ENCODE results near the gene ATP6V1B1. TPM values are rescaled to one million over a fixed set of nuclear protein-coding genes. Genes with fewer than 3 reads are reported as not detected.

The ATP6V1B1 gene
- total and polyA plus RNA-seq, 9 of the 15 experiments (the other 6 are each of a cell fraction or from before 2014, with no cell fraction given): not detected

- no peak for TF ChIP-seq MXI1 (IDR thresholded peaks at IDR 0.05; ENCODE audit: low read depth, low read length)
- TF ChIP-seq CTCF (IDR thresholded peaks at IDR 0.05 in 2 of 3, conservative IDR thresholded peaks at IDR 0.05 in 1 of 3; ENCODE audit: insufficient read depth in 2 of 3, low read depth in 1 of 3, low read length in 3 of 3): peak; percentile 57 to 94 (median 87)
- TF ChIP-seq ZNF175 (CRISPR knock-in tag; IDR thresholded peaks at IDR 0.05; ENCODE audit: low read depth): no peak
- TF ChIP-seq ETV6 (IDR thresholded peaks at IDR 0.05; ENCODE audit: borderline replicate concordance in 1 of 2, low read depth in 2 of 2, low read length in 1 of 2): no peak
- TF ChIP-seq ETV6 (CRISPR knock-in tag; IDR thresholded peaks at IDR 0.05; ENCODE audit: borderline replicate concordance): no peak
- no peak for TF ChIP-seq JUN (IDR thresholded peaks at IDR 0.05; ENCODE audit: borderline replicate concordance, low read depth, low read length)
- TF ChIP-seq JUN (CRISPR knock-in tag; IDR thresholded peaks at IDR 0.05; ENCODE audit: borderline replicate concordance): no peak
- no peak for TF ChIP-seq RBM15 (IDR thresholded peaks at IDR 0.05; ENCODE audit: insufficient read depth, low read length)
- no peak for TF ChIP-seq SMAD2 (IDR thresholded peaks at IDR 0.05; ENCODE audit: low read depth, low read length)
- TF ChIP-seq ADNP (tag; IDR thresholded peaks at IDR 0.05): no peak
- TF ChIP-seq ZNF780A (CRISPR knock-in tag; IDR thresholded peaks at IDR 0.05): no peak
- TF ChIP-seq ZKSCAN1 (IDR thresholded peaks at IDR 0.05; ENCODE audit: low read depth, low read length): 0 out of 2 replicates have a peak, but pooled peaks have one; percentile 12
- no peak for TF ChIP-seq POLR3G (IDR thresholded peaks at IDR 0.05; ENCODE audit: extremely low read depth, insufficient read length, insufficient replicate concordance)
- no peak for TF ChIP-seq TAL1 (IDR thresholded peaks at IDR 0.05)
- TF ChIP-seq CBFA2T2 (conservative IDR thresholded peaks at IDR 0.05): no peak
- no peak for TF ChIP-seq JUNB (CRISPR knock-in tag; conservative IDR thresholded peaks at IDR 0.05)
- peak; percentile 78; the same call in 1 of the 2 replicates for TF ChIP-seq DNMT1 (IDR thresholded peaks at IDR 0.05)
- TF ChIP-seq ZNF280A (IDR thresholded peaks at IDR 0.05; ENCODE audit: low read depth, partially characterized antibody): no peak
- TF ChIP-seq RFX1 (IDR thresholded peaks at IDR 0.05): no peak
- TF ChIP-seq, protein P1, sequence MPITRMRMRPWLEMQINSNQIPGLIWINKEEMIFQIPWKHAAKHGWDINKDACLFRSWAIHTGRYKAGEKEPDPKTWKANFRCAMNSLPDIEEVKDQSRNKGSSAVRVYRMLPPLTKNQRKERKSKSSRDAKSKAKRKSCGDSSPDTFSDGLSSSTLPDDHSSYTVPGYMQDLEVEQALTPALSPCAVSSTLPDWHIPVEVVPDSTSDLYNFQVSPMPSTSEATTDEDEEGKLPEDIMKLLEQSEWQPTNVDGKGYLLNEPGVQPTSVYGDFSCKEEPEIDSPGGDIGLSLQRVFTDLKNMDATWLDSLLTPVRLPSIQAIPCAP (CRISPR knock-in tag; IDR thresholded peaks at IDR 0.05; ENCODE audit: borderline replicate concordance): no peak
- TF ChIP-seq GABPA (tag; conservative IDR thresholded peaks at IDR 0.05; ENCODE audit: low read depth): no peak; the same call in 1 of the 2 replicates
- TF ChIP-seq IRF2 (CRISPR knock-in tag; IDR thresholded peaks at IDR 0.05): no peak
- TF ChIP-seq, protein P2, sequence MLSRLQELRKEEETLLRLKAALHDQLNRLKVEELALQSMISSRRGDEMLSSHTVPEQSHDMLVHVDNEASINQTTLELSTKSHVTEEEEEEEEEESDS (CRISPR knock-in tag; IDR thresholded peaks at IDR 0.05): no peak
- no peak for TF ChIP-seq MAFF (IDR thresholded peaks at IDR 0.05; ENCODE audit: low read length)
- no peak for TF ChIP-seq FUS (optimal IDR thresholded peaks at IDR 0.05; ENCODE audit: low read depth, low read length)
- 0 out of 2 replicates have a peak, but pooled peaks have one; percentile 30 for TF ChIP-seq SMC3 (conservative IDR thresholded peaks at IDR 0.05; ENCODE audit: insufficient read depth, low read depth, low read length)
Measured at GRCh38 chr2:70994699-70995425, 59.2 kb downstream of the ATP6V1B1 start, which contains the start of gene TEX261 (continued).
